ENCODE data around the gene CRYBB1. TPM values are rescaled to one million over a fixed set of nuclear protein-coding genes. Genes with fewer than 3 reads are reported as not detected.

The CRYBB1 gene
- total and polyA plus RNA-seq, 2 experiments from 2014 or later = 1.6 to 3.7 TPM

DNA sequence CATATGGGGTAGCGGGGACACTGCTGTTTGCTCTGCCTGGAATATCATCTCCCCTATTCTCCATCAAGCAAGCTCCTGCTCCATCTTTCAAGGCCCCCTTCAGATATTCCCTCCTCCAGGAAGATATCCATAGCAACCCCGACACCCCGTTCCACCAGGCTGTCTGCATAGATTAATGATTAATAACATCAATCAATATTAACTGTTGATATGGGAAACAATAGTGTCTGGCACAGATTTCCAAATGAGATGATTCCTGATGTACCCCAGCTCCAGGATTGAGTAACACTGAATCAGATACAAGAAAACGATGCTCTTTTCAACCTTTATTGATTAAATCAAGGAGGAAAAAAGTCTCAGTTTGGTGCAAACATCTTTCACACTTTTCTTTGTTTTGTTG, 20.3 kb downstream of the CRYBB1 start:
- H3K4me2 ChIP-seq = no peak overlapping the region
- Mint-ChIP-seq H3K4me3 (no peak overlapping the region), H3K27ac (no peak overlapping the region), H3K36me3 (ENCODE audit: low read depth) (no peaks in the 10 kb centered on the region), H3K4me1 (peaks cover under 1% of the 10 kb centered on the region; the same call in 2 of the 3 replicates), H3K27me3 (ENCODE audit: insufficient read depth, low read depth, poor library complexity) (peaks cover 4% of the 10 kb centered on the region), H3K9me3 (no peaks in the 10 kb centered on the region)
- no peaks in the 10 kb centered on the region for H4K20me1 ChIP-seq (replicated peaks; ENCODE audit: insufficient read depth)
- TF ChIP-seq JUNB (IDR thresholded peaks at IDR 0.05; ENCODE audit: unreplicated experiment) (no peak), STAT1 (IDR thresholded peaks at IDR 0.05; ENCODE audit: unreplicated experiment) (no peak), EZH2phosphoT487 (IDR thresholded peaks at IDR 0.05; ENCODE audit: unreplicated experiment) (no peak), CREB1 (CRISPR knock-in tag; IDR thresholded peaks at IDR 0.05; ENCODE audit: low read depth) (no peak)
- TF ChIP-seq, protein P1, sequence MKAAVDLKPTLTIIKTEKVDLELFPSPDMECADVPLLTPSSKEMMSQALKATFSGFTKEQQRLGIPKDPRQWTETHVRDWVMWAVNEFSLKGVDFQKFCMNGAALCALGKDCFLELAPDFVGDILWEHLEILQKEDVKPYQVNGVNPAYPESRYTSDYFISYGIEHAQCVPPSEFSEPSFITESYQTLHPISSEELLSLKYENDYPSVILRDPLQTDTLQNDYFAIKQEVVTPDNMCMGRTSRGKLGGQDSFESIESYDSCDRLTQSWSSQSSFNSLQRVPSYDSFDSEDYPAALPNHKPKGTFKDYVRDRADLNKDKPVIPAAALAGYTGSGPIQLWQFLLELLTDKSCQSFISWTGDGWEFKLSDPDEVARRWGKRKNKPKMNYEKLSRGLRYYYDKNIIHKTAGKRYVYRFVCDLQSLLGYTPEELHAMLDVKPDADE (IDR thresholded peaks at IDR 0.05) = no peak
- DNase-seq (ENCODE audit: low spot score) (no peak), ATAC-seq (no peak)
- peaks cover 2% of the 10 kb centered on the region; the same call in 1 of the 2 replicates for H3K9me2 ChIP-seq (ENCODE audit: insufficient read depth)
- no peaks in the 10 kb centered on the region for H3K36me3 ChIP-seq (ENCODE audit: insufficient read depth)
- H3K4me3 ChIP-seq = no peak overlapping the region
- H3K4me1 ChIP-seq (ENCODE audit: insufficient read depth) = peaks cover 4% of the 10 kb centered on the region
- no peaks in the 10 kb centered on the region for H3K27me3 ChIP-seq (ENCODE audit: insufficient read depth)
- H3K27ac ChIP-seq (ENCODE audit: low read depth) = no peak overlapping the region
- no peaks in the 10 kb centered on the region for H3F3A ChIP-seq (replicated peaks; ENCODE audit: low read depth)
- no peaks in the 10 kb centered on the region for H3K79me2 ChIP-seq (replicated peaks; ENCODE audit: insufficient read depth)
- no peak overlapping the region for H2AFZ ChIP-seq

DNA sequence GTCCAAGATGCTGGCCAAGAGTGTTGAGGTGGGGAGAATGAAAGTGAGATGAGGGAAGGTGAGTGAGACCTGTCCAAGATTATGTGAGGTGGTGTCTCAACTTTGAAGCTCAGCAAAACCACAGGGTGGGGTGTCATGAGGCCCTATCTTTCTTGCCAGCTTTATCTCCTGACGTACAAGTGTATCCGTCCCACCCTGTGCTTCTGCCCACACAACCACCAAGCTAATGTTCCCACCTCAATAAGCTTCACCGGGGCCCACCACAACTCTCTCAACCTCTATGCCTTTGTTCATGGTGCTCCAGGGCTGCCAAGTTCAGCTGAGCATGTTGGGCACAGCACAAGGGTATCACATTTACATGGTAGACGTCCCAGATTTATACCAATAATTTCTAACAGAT, 20.8 kb downstream of the CRYBB1 start:
- H3K27ac Mint-ChIP-seq = no peak overlapping the region
- no peak overlapping the region for H3K4me3 ChIP-seq
- no peaks in the 10 kb centered on the region for H3K36me3 Mint-ChIP-seq (ENCODE audit: low read depth)
- TF ChIP-seq NANOG (IDR thresholded peaks at IDR 0.05; ENCODE audit: borderline replicate concordance) (no peak), ZNF114 (CRISPR knock-in tag; IDR thresholded peaks at IDR 0.05) (no peak)
- H3K9me3 Mint-ChIP-seq = no peaks in the 10 kb centered on the region
- H3K79me2 ChIP-seq (replicated peaks; ENCODE audit: insufficient read depth) = no peaks in the 10 kb centered on the region
- peaks cover 9% of the 10 kb centered on the region for H3K4me1 ChIP-seq (ENCODE audit: insufficient read depth)
- no peak overlapping the region for H3K4me3 Mint-ChIP-seq
- H3F3A ChIP-seq (replicated peaks; ENCODE audit: low read depth) = no peaks in the 10 kb centered on the region
- H2AFZ ChIP-seq = no peak overlapping the region
- no peaks in the 10 kb centered on the region for H3K36me3 ChIP-seq (ENCODE audit: insufficient read depth)
- peaks cover 9% of the 10 kb centered on the region for H3K27me3 Mint-ChIP-seq (ENCODE audit: insufficient read depth, low read depth, poor library complexity)
- H3K9me2 ChIP-seq (ENCODE audit: insufficient read depth) = peaks cover 2% of the 10 kb centered on the region; the same call in 1 of the 2 replicates
- DNase-seq (ENCODE audit: low spot score) (no peak), ATAC-seq (no peak)
- H4K20me1 ChIP-seq (replicated peaks; ENCODE audit: insufficient read depth) = no peaks in the 10 kb centered on the region
- no peak overlapping the region for H3K4me2 ChIP-seq
- no peaks in the 10 kb centered on the region for H3K27me3 ChIP-seq (ENCODE audit: insufficient read depth)
- H3K4me1 Mint-ChIP-seq = peaks cover 5% of the 10 kb centered on the region
- no peak overlapping the region for H3K27ac ChIP-seq (ENCODE audit: low read depth)

DNA sequence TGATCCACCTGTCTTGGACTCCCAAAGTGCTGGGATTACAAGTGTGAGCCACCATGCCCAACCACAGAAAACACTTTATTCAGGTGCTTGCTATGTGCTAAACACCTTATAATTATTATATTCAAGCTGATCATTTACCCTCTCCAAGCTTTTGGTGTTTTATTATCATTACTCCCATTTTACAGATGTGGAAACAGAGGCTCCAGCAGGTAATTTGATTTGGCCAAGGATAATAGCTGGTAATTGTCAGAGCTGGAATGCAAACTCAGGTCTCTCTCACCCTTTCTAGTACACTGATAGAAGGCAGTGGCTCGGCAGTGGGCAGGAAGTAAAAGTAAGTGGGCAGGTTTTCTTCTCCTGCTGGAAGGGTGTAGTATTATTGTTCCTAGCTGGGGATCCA, 24.1 kb downstream of the CRYBB1 start:
- ATAC-seq (no peak), DNase-seq (ENCODE audit: low spot score) (no peak)
- no peak overlapping the region for H2AFZ ChIP-seq
- H3K36me3 Mint-ChIP-seq (ENCODE audit: low read depth) = peaks cover 6% of the 10 kb centered on the region; the same call in 2 of the 3 replicates
- H3K79me2 ChIP-seq (replicated peaks; ENCODE audit: insufficient read depth) = peaks cover 9% of the 10 kb centered on the region
- H3K4me1 ChIP-seq (ENCODE audit: insufficient read depth) = peaks cover 19% of the 10 kb centered on the region
- peaks cover 14% of the 10 kb centered on the region for H3K27me3 Mint-ChIP-seq (ENCODE audit: insufficient read depth, low read depth, poor library complexity)
- H3F3A ChIP-seq (replicated peaks; ENCODE audit: low read depth) = no peaks in the 10 kb centered on the region
- H3K4me3 ChIP-seq = no peak overlapping the region
- H3K36me3 ChIP-seq (ENCODE audit: insufficient read depth) = no peaks in the 10 kb centered on the region
- H3K27ac Mint-ChIP-seq = no peak overlapping the region
- peaks cover 4% of the 10 kb centered on the region for H4K20me1 ChIP-seq (replicated peaks; ENCODE audit: insufficient read depth)
- no peak overlapping the region for H3K4me3 Mint-ChIP-seq
- no peak overlapping the region for H3K27ac ChIP-seq (ENCODE audit: low read depth)
- no peak overlapping the region for H3K4me2 ChIP-seq
- no peaks in the 10 kb centered on the region for H3K9me3 Mint-ChIP-seq
- H3K9me2 ChIP-seq (ENCODE audit: insufficient read depth) = peaks cover 2% of the 10 kb centered on the region; the same call in 1 of the 2 replicates
- H3K4me1 Mint-ChIP-seq = peaks cover 15% of the 10 kb centered on the region
- H3K27me3 ChIP-seq (ENCODE audit: insufficient read depth) = no peaks in the 10 kb centered on the region
- no peak for TF ChIP-seq ZNF114 (CRISPR knock-in tag; IDR thresholded peaks at IDR 0.05)
- TF ChIP-seq, protein P2, sequence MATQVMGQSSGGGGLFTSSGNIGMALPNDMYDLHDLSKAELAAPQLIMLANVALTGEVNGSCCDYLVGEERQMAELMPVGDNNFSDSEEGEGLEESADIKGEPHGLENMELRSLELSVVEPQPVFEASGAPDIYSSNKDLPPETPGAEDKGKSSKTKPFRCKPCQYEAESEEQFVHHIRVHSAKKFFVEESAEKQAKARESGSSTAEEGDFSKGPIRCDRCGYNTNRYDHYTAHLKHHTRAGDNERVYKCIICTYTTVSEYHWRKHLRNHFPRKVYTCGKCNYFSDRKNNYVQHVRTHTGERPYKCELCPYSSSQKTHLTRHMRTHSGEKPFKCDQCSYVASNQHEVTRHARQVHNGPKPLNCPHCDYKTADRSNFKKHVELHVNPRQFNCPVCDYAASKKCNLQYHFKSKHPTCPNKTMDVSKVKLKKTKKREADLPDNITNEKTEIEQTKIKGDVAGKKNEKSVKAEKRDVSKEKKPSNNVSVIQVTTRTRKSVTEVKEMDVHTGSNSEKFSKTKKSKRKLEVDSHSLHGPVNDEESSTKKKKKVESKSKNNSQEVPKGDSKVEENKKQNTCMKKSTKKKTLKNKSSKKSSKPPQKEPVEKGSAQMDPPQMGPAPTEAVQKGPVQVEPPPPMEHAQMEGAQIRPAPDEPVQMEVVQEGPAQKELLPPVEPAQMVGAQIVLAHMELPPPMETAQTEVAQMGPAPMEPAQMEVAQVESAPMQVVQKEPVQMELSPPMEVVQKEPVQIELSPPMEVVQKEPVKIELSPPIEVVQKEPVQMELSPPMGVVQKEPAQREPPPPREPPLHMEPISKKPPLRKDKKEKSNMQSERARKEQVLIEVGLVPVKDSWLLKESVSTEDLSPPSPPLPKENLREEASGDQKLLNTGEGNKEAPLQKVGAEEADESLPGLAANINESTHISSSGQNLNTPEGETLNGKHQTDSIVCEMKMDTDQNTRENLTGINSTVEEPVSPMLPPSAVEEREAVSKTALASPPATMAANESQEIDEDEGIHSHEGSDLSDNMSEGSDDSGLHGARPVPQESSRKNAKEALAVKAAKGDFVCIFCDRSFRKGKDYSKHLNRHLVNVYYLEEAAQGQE (IDR thresholded peaks at IDR 0.05; ENCODE audit: unreplicated experiment) = no peak
- TF ChIP-seq EZH2 (IDR thresholded peaks at IDR 0.05; ENCODE audit: low read depth, unreplicated experiment) = no peak
- TF ChIP-seq POLR2AphosphoS5 (IDR thresholded peaks at IDR 0.05; ENCODE audit: low read depth) = no peak
